H1 (cell line): ENCODE measurements around the gene TFB1M. TPM values are rescaled to one million over a fixed set of nuclear protein-coding genes. Genes with fewer than 3 reads are reported as not detected.

Experiments
- CTCF ChIA-PET: fragments of 300-600 bp; sonication (Branson Sonifier 250); formaldehyde crosslinking; loops from one replicate; lab custom pipeline; 2021; ENCODE audit not compliant: partially characterized antibody; lab: Charles Lee
- POLR2A ChIA-PET: fragments of 300-600 bp; sonication (Branson Sonifier 250); formaldehyde crosslinking; loops from one replicate; lab custom pipeline; 2021; ENCODE audit warnings: inconsistent platforms; ENCODE audit not compliant: partially characterized antibody; lab: Charles Lee
- DNase-seq, 2 experiments: peaks; one replicate each; pipeline versions ENCODE4 v3.0.0 to v3.0.0-alpha.2; 2010 to 2022; ENCODE audit warnings: low spot score in 2 of 2, low read depth in 1 of 2, mixed read lengths in 1 of 2
- FAIRE-seq: peaks from 2 replicates; lab custom pipeline; 2011; peaks lifted over from hg19 to GRCh38; lab: Jason Lieb, UNC
- H2AFZ ChIP-seq: 2 replicates; pipeline ENCODE4 v1.8.1; 2012; ENCODE audit warnings: low read length, inconsistent platforms
- H2AK5ac ChIP-seq: 2 replicates; pipeline ENCODE4 v1.6.1; 2013; ENCODE audit warnings: low read depth, low read length
- H2BK120ac ChIP-seq: replicated peaks from 2 replicates; pipeline ENCODE3; 2013; ENCODE audit warnings: low read depth, low read length, inconsistent platforms
- H2BK12ac ChIP-seq: 2 replicates; pipeline ENCODE4 v1.6.1; 2013; ENCODE audit warnings: low read depth, low read length
- H2BK15ac ChIP-seq: 2 replicates; pipeline ENCODE4 v1.6.1; 2013; ENCODE audit warnings: low read length
- H2BK20ac ChIP-seq: 2 replicates; pipeline ENCODE4 v1.6.1; 2013; ENCODE audit warnings: low read length
- H2BK5ac ChIP-seq: 2 replicates; pipeline ENCODE4 v1.6.1; 2013; ENCODE audit warnings: low read depth, low read length
- H3K14ac ChIP-seq: 2 replicates; pipeline ENCODE4 v1.6.1; 2013; ENCODE audit warnings: inconsistent platforms; ENCODE audit not compliant: insufficient read length
- H3K18ac ChIP-seq: 2 replicates; pipeline ENCODE4 v1.6.1; 2013; ENCODE audit warnings: low read length; ENCODE audit errors: extremely low read depth
- H3K23ac ChIP-seq: 2 replicates; pipeline ENCODE4 v1.6.1; 2013; ENCODE audit warnings: inconsistent platforms; ENCODE audit not compliant: insufficient read length
- H3K23me2 ChIP-seq: 2 replicates; pipeline ENCODE4 v1.6.1; 2013; ENCODE audit warnings: low read depth, low read length
- H3K27ac ChIP-seq: 2 replicates; pipeline ENCODE4 v1.6.1; 2011; ENCODE audit warnings: low read depth, low read length, inconsistent platforms
- H3K27me3 ChIP-seq, 4 experiments: replicated peaks in 1 of 4; 1 replicate in 1 of 4; 2 replicates in 3 of 4; pipeline versions ENCODE4 v1.6.1 to v1.8.1; 2011 to 2013; ENCODE audit warnings: low read length in 3 of 4, mild to moderate bottlenecking in 3 of 4, inconsistent platforms in 2 of 4, mixed read lengths in 2 of 4, moderate library complexity in 1 of 4; ENCODE audit not compliant: control insufficient read depth in 3 of 4, insufficient read depth in 3 of 4; ENCODE audit errors: extremely low read depth in 1 of 4
- H3K36me3 ChIP-seq, 4 experiments: 2 replicates each; pipeline versions ENCODE4 v1.6.1 to v1.8.1; 2011 to 2013; ENCODE audit warnings: mild to moderate bottlenecking in 4 of 4, low read length in 3 of 4, moderate library complexity in 2 of 4, control low read depth in 1 of 4, inconsistent platforms in 1 of 4; ENCODE audit not compliant: insufficient read depth in 4 of 4, control insufficient read depth in 2 of 4
- H3K4ac ChIP-seq: replicated peaks from 2 replicates; pipeline ENCODE3; 2013; ENCODE audit warnings: low read length, low read depth, mixed read lengths, inconsistent platforms; ENCODE audit not compliant: insufficient read length
- H3K4me1 ChIP-seq, 4 experiments: replicated peaks in 1 of 4; 1 replicate in 1 of 4; 2 replicates in 3 of 4; pipeline versions ENCODE4 v1.6.1 to v1.8.1; 2011 to 2013; ENCODE audit warnings: low read length in 3 of 4, inconsistent platforms in 2 of 4, mixed read lengths in 1 of 4; ENCODE audit not compliant: insufficient read depth in 4 of 4, control insufficient read depth in 3 of 4
- H3K4me2 ChIP-seq, 2 experiments: 2 replicates each; pipeline versions ENCODE4 v1.6.1 to v1.8.1; 2011 to 2013; ENCODE audit warnings: low read depth in 2 of 2, low read length in 2 of 2, control low read depth in 1 of 2, inconsistent platforms in 1 of 2, mild to moderate bottlenecking in 1 of 2; ENCODE audit not compliant: insufficient read depth in 1 of 2
- H3K4me3 ChIP-seq, 4 experiments: fragments of 200-600, 300-600 bp in 1 of 4; sonication (generic), shearing (Covaris generic), sonication (Bioruptor Twin) in 1 of 4; 2 replicates each; pipeline versions ENCODE4 v1.5.1 to v1.8.1; 2011 to 2016; ENCODE audit warnings: low read length in 4 of 4, low read depth in 3 of 4, control low read depth in 2 of 4, inconsistent platforms in 2 of 4, mild to moderate bottlenecking in 2 of 4, mixed read lengths in 1 of 4, moderate library complexity in 1 of 4; ENCODE audit not compliant: insufficient read depth in 2 of 4; ENCODE audit errors: extremely low read depth in 1 of 4
- H3K56ac ChIP-seq: replicated peaks from 2 replicates; pipeline ENCODE3; 2013; ENCODE audit warnings: low read depth, mild to moderate bottlenecking, mixed read lengths, low read length, inconsistent platforms; ENCODE audit not compliant: insufficient read length
- H3K79me1 ChIP-seq: 2 replicates; pipeline ENCODE4 v1.6.1; 2013; ENCODE audit warnings: low read depth, low read length, control low read depth
- H3K79me2 ChIP-seq, 2 experiments: 2 replicates each; pipeline versions ENCODE4 v1.6.1 to v1.8.1; 2012 to 2013; ENCODE audit warnings: low read length in 2 of 2, mild to moderate bottlenecking in 2 of 2, inconsistent platforms in 1 of 2; ENCODE audit not compliant: insufficient read depth in 2 of 2, control insufficient read depth in 1 of 2
- H3K9ac ChIP-seq, 4 experiments: replicated peaks in 1 of 4; 1 replicate in 1 of 4; 2 replicates in 3 of 4; pipeline versions ENCODE4 v1.6.1 to v1.8.1; 2011 to 2013; ENCODE audit warnings: low read depth in 3 of 4, low read length in 3 of 4, control low read depth in 2 of 4, mild to moderate bottlenecking in 2 of 4, moderate library complexity in 2 of 4, inconsistent platforms in 1 of 4; ENCODE audit errors: extremely low read depth in 1 of 4
- H3K9me3 ChIP-seq, 2 experiments: 2 replicates each; pipeline versions ENCODE4 v1.6.1 to v1.8.1; 2012 to 2013; ENCODE audit warnings: mild to moderate bottlenecking in 2 of 2, moderate library complexity in 2 of 2, control low read depth in 1 of 2, inconsistent platforms in 1 of 2, low read depth in 1 of 2, low read length in 1 of 2, mixed read lengths in 1 of 2; ENCODE audit not compliant: insufficient read depth in 2 of 2
- H4K20me1 ChIP-seq, 2 experiments: replicated peaks in 1 of 2; 2 replicates each; pipeline versions ENCODE3 to v1.8.1; 2011 to 2013; ENCODE audit warnings: inconsistent platforms in 2 of 2, low read length in 2 of 2, mild to moderate bottlenecking in 1 of 2; ENCODE audit not compliant: insufficient read depth in 2 of 2, control insufficient read depth in 1 of 2
- H4K5ac ChIP-seq: 2 replicates; pipeline ENCODE4 v1.6.1; 2013; ENCODE audit warnings: low read length, low read depth, mixed read lengths, inconsistent platforms; ENCODE audit not compliant: insufficient read length
- H4K8ac ChIP-seq: 2 replicates; pipeline ENCODE4 v1.8.0; 2013; ENCODE audit warnings: mild to moderate bottlenecking, moderate library complexity, low read length, inconsistent platforms; ENCODE audit not compliant: insufficient read depth; ENCODE audit errors: extremely low read depth
- H4K91ac ChIP-seq: replicated peaks from 2 replicates; pipeline ENCODE3; 2013; ENCODE audit warnings: low read length, mixed read lengths, inconsistent platforms; ENCODE audit not compliant: insufficient read length
- TCF12 ChIP-seq: IDR thresholded peaks from 2 replicates; pipeline ENCODE4 v1.6.1; 2011; ENCODE audit warnings: low read depth, mild to moderate bottlenecking, low read length
- WGBS, 2 experiments: shearing (Covaris generic) in 1 of 2; methylation state at CpG; one replicate each; pipeline versions ENCODE4 v1.1.6 to v1.1.7; 2013 to 2015; ENCODE audit warnings: low lambda C conversion rate in 2 of 2, mixed read lengths in 2 of 2, inconsistent platforms in 1 of 2, low coverage in 1 of 2, missing lambda C conversion rate in 1 of 2; ENCODE audit not compliant: insufficient replicate concordance in 2 of 2, insufficient coverage in 1 of 2, insufficient read length in 1 of 2; ENCODE audit errors: extremely low coverage in 1 of 2, missing lambda C conversion rate in 1 of 2; 5-methylcytosine and 5-hydroxymethylcytosine counted together
- polyA plus RNA-seq, 7 experiments: library from polyadenylated mRNA; depleted of rRNA in 3 of 7; stranded (reverse) in 5 of 7; unstranded in 2 of 7; fragments of >200 nt in 5 of 7; fragments of 200-250 nt in 2 of 7; gene quantifications; 1 replicate in 5 of 7; 2 replicates in 1 of 7; 4 replicates in 1 of 7; pipeline versions ENCODE4 v1.2.1 to v1.2.3, GENCODE V29; 2011 to 2013; ENCODE audit warnings: missing spikeins in 2 of 7, mixed read lengths in 2 of 7
- total RNA-seq: library from RNA; stranded (reverse); fragmentation: NEBNext Ultra II Directional; extraction: Animal tissue kit (Norgen Biotek cat#: 25700); gene quantifications from 2 replicates; pipeline ENCODE4 v1.2.1, GENCODE V29; 2021

TFB1M gene
- total and polyA plus RNA-seq, 2 of the 8 experiments (the other 6 are each of a cell fraction or from before 2014, with no cell fraction given): 28.2 to 49.4 TPM

GRCh38 chr6:155275808-155276480 lies 38.3 kb downstream of the TFB1M start:
- Histone ChIP-seq H3K56ac (no peak overlapping the region), H3K79me1 (peaks cover 3% of the 10 kb centered on the region; the same call in 1 of the 2 replicates), H3K4me3 (no peak overlapping the region), H4K5ac (no peak overlapping the region), H3K27me3 (no peaks in the 10 kb centered on the region), H3K9me3 (no peaks in the 10 kb centered on the region; a peak in 1 of 4 replicates), H3K4ac (no peak overlapping the region), H3K79me2 (no peaks in the 10 kb centered on the region), H2BK15ac (no peak overlapping the region), H2BK12ac (no peak overlapping the region), H3K4me2 (no peak overlapping the region), H3K36me3 (peaks cover 0 to 28% (median 5%) of the 10 kb centered on the region in 4 experiments; a peak in 6 of 8 replicates), H3K9ac (no peak overlapping the region; a peak in 1 of 7 replicates), H4K20me1 (peaks cover 0 to 2% of the 10 kb centered on the region in 2 experiments), H3K23ac (no peak overlapping the region), H2BK20ac (no peak overlapping the region), H3K4me1 (peaks cover 0 to 4% (median 3%) of the 10 kb centered on the region in 4 experiments; a peak in 3 of 7 replicates), H2AK5ac (peak overlapping the region; percentile 71; the same call in 1 of the 2 replicates), H3K14ac (no peak overlapping the region), H3K18ac (no peak overlapping the region), H2BK120ac (no peak overlapping the region), H2AFZ (no peak overlapping the region), H2BK5ac (no peak overlapping the region; the same call in 1 of the 2 replicates), H4K91ac (no peak overlapping the region), H3K23me2 (no peaks in the 10 kb centered on the region), H3K27ac (no peak overlapping the region), H4K8ac (no peak overlapping the region)
- FAIRE-seq (no peak), DNase-seq (no peak)
- ChIA-PET CTCF (interaction anchor here (0.6 to 2.8 kb wide), 5 partner anchors 8 to 1967 kb away, joined by 3 to 16 read pairs (median 5); no protein-coding TSS in a partner anchor), POLR2A (interaction anchor here (0.6 to 1.1 kb wide), 3 partner anchors 9 to 157 kb away, joined by 3 to 4 read pairs (median 3); no protein-coding TSS in a partner anchor)
- 95% methylated on average over 10 of the region's 10 CpGs; no CpG with 5 or more reads in 1 of the 2 experiments for WGBS, 2 experiments
- no peak for TF ChIP-seq TCF12
